H9 (cell line): ENCODE measurements around the gene TMEM208. TPM values are rescaled to one million over a fixed set of nuclear protein-coding genes. Genes with fewer than 3 reads are reported as not detected.
A peak's percentile ranks its signal among the peaks of the same experiment; 100 is the strongest.

Experiments used
- DNase-seq: peaks from one replicate; pipeline ENCODE4 v3.0.0-alpha.2; 2017
- H2AFZ ChIP-seq: one replicate; pipeline ENCODE4 v1.6.1; 2013; ENCODE audit warnings: mild to moderate bottlenecking, low read length, control low read depth, moderate library complexity
- H2AK5ac ChIP-seq: 2 replicates; pipeline ENCODE4 v1.6.1; 2013; ENCODE audit warnings: low read length, control low read depth, mixed read lengths; ENCODE audit not compliant: insufficient read length
- H2BK120ac ChIP-seq: one replicate; pipeline ENCODE4 v1.6.1; 2013; ENCODE audit warnings: low read depth, mild to moderate bottlenecking, low read length, control low read depth, inconsistent platforms; ENCODE audit not compliant: poor library complexity, severe bottlenecking
- H2BK12ac ChIP-seq: 2 replicates; pipeline ENCODE4 v1.6.1; 2013; ENCODE audit warnings: low read length, control low read depth, mixed read lengths, low read depth; ENCODE audit not compliant: insufficient read length
- H2BK15ac ChIP-seq: 2 replicates; pipeline ENCODE4 v1.6.1; 2013; ENCODE audit warnings: low read depth, low read length, control low read depth
- H2BK20ac ChIP-seq: one replicate; pipeline ENCODE4 v1.6.1; 2013; ENCODE audit warnings: low read depth, mild to moderate bottlenecking, low read length, control low read depth, inconsistent platforms; ENCODE audit not compliant: poor library complexity, severe bottlenecking
- H2BK5ac ChIP-seq: 2 replicates; pipeline ENCODE4 v1.6.1; 2013; ENCODE audit warnings: low read length, control low read depth, mixed read lengths; ENCODE audit not compliant: insufficient read length
- H3K14ac ChIP-seq: 2 replicates; pipeline ENCODE4 v1.6.1; 2013; ENCODE audit warnings: low read length, control low read depth; ENCODE audit not compliant: insufficient read depth
- H3K18ac ChIP-seq: 2 replicates; pipeline ENCODE4 v1.6.1; 2013; ENCODE audit warnings: low read depth, mild to moderate bottlenecking, mixed read lengths, low read length, control low read depth; ENCODE audit not compliant: insufficient read length
- H3K23ac ChIP-seq: 2 replicates; pipeline ENCODE4 v1.6.1; 2013; ENCODE audit warnings: low read length, control low read depth, mixed read lengths, low read depth; ENCODE audit not compliant: insufficient read length
- H3K23me2 ChIP-seq: 2 replicates; pipeline ENCODE4 v1.6.1; 2013; ENCODE audit warnings: low read depth, mild to moderate bottlenecking, mixed read lengths, low read length, control low read depth; ENCODE audit not compliant: insufficient read length, poor library complexity, severe bottlenecking
- H3K27ac ChIP-seq: 2 replicates; pipeline ENCODE4 v1.5.1; 2013; ENCODE audit warnings: low read length, control low read depth, mixed read lengths, low read depth; ENCODE audit not compliant: insufficient read length
- H3K27me3 ChIP-seq: 2 replicates; pipeline ENCODE4 v1.6.1; 2013; ENCODE audit warnings: low read length, control low read depth, inconsistent platforms; ENCODE audit not compliant: insufficient read depth
- H3K4ac ChIP-seq: 2 replicates; pipeline ENCODE4 v1.6.1; 2013; ENCODE audit warnings: low read depth, mild to moderate bottlenecking, control low read depth, inconsistent platforms, low read length, moderate library complexity
- H3K4me1 ChIP-seq: 2 replicates; pipeline ENCODE4 v1.6.1; 2013; ENCODE audit warnings: low read length, control low read depth, inconsistent platforms; ENCODE audit not compliant: insufficient read depth
- H3K4me2 ChIP-seq: 2 replicates; pipeline ENCODE4 v1.6.1; 2013; ENCODE audit warnings: low read length, control low read depth, mixed read lengths; ENCODE audit not compliant: insufficient read length, insufficient read depth
- H3K56ac ChIP-seq: 2 replicates; pipeline ENCODE4 v1.6.1; 2013; ENCODE audit warnings: low read depth, mild to moderate bottlenecking, mixed read lengths, low read length, control low read depth; ENCODE audit not compliant: insufficient read length
- H3K79me1 ChIP-seq: 2 replicates; pipeline ENCODE4 v1.6.1; 2013; ENCODE audit warnings: low read depth, mild to moderate bottlenecking, moderate library complexity, low read length, control low read depth, inconsistent platforms; ENCODE audit not compliant: insufficient read depth, poor library complexity, severe bottlenecking
- H3K79me2 ChIP-seq: 2 replicates; pipeline ENCODE4 v1.6.1; 2013; ENCODE audit warnings: low read length, control low read depth, inconsistent platforms; ENCODE audit not compliant: insufficient read depth
- H3K9ac ChIP-seq: 2 replicates; pipeline ENCODE4 v1.6.1; 2013; ENCODE audit warnings: low read length, control low read depth, mixed read lengths; ENCODE audit not compliant: insufficient read length; ENCODE audit errors: extremely low read depth
- H3K9me3 ChIP-seq: one replicate; pipeline ENCODE4 v1.6.1; 2013; ENCODE audit warnings: low read depth, low read length, inconsistent platforms; ENCODE audit not compliant: control insufficient read depth
- H3T11ph ChIP-seq: one replicate; pipeline ENCODE4 v1.6.1; 2013; ENCODE audit warnings: mild to moderate bottlenecking, low read length, control low read depth, inconsistent platforms
- H4K20me1 ChIP-seq: one replicate; pipeline ENCODE4 v1.6.1; 2013; ENCODE audit not compliant: control insufficient read depth, insufficient read length, insufficient read depth
- H4K5ac ChIP-seq: 2 replicates; pipeline ENCODE4 v1.6.1; 2013; ENCODE audit warnings: low read depth, mild to moderate bottlenecking, mixed read lengths, low read length, control low read depth; ENCODE audit not compliant: insufficient read length
- H4K8ac ChIP-seq: replicated peaks from 2 replicates; pipeline ENCODE4 v1.6.1; 2013; ENCODE audit warnings: low read length, control low read depth, mixed read lengths, low read depth; ENCODE audit not compliant: insufficient read length
- H4K91ac ChIP-seq: 2 replicates; pipeline ENCODE4 v1.6.1; 2013; ENCODE audit warnings: low read depth, mild to moderate bottlenecking, moderate library complexity, mixed read lengths, low read length, control low read depth; ENCODE audit not compliant: insufficient read length
- H3K27ac Mint-ChIP-seq, 3 experiments: 2 replicates in 2 of 3; 3 replicates in 1 of 3; pipeline ENCODE4 v1.8.0; 2020 to 2021; ENCODE audit warnings: mixed read lengths in 3 of 3, mild to moderate bottlenecking in 1 of 3, moderate library complexity in 1 of 3
- H3K27me3 Mint-ChIP-seq: 2 replicates; pipeline ENCODE4 v1.8.0; 2021; ENCODE audit warnings: low read depth, mild to moderate bottlenecking, moderate library complexity, mixed read lengths
- H3K36me3 Mint-ChIP-seq, 3 experiments: 2 replicates in 2 of 3; 3 replicates in 1 of 3; pipeline ENCODE4 v1.8.0; 2020 to 2021; ENCODE audit warnings: low read depth in 3 of 3, mixed read lengths in 3 of 3; ENCODE audit not compliant: insufficient read depth in 1 of 3
- H3K4me1 Mint-ChIP-seq, 2 experiments: 2 replicates each; pipeline ENCODE4 v1.8.0; 2020; ENCODE audit warnings: mixed read lengths in 2 of 2
- H3K4me3 Mint-ChIP-seq, 2 experiments: 2 replicates in 1 of 2; 3 replicates in 1 of 2; pipeline ENCODE4 v1.8.0; 2020 to 2021; ENCODE audit warnings: mild to moderate bottlenecking in 2 of 2, mixed read lengths in 2 of 2, moderate library complexity in 1 of 2
- H3K9me3 Mint-ChIP-seq, 2 experiments: 2 replicates in 1 of 2; 3 replicates in 1 of 2; pipeline ENCODE4 v1.8.0; 2020; ENCODE audit warnings: mild to moderate bottlenecking in 2 of 2, mixed read lengths in 2 of 2, moderate library complexity in 1 of 2
- WGBS: extraction: QIAGEN DNeasy Blood & Tissue Kit; methylation state at CpG from one replicate; pipeline ENCODE4 v1.1.7; 2013; ENCODE audit warnings: missing lambda C conversion rate, low lambda C conversion rate, mixed read lengths; ENCODE audit not compliant: insufficient read length; ENCODE audit errors: extremely low coverage; 5-methylcytosine and 5-hydroxymethylcytosine counted together
- total RNA-seq: library from RNA; stranded (reverse); gene quantifications from 2 replicates; pipeline ENCODE4 v1.2.1, GENCODE V29; 2021
- TF ChIP-seq, protein P1 (sequence below): fragments of 200-600 bp; sonication (generic); conservative IDR thresholded peaks from 3 replicates; pipeline ENCODE4 v1.8.0; 2021; ENCODE audit warnings: antibody characterized with exemption, mild to moderate bottlenecking

TMEM208 gene
- total RNA-seq, 1 experiment from 2014 or later = 42.6 TPM

DNA sequence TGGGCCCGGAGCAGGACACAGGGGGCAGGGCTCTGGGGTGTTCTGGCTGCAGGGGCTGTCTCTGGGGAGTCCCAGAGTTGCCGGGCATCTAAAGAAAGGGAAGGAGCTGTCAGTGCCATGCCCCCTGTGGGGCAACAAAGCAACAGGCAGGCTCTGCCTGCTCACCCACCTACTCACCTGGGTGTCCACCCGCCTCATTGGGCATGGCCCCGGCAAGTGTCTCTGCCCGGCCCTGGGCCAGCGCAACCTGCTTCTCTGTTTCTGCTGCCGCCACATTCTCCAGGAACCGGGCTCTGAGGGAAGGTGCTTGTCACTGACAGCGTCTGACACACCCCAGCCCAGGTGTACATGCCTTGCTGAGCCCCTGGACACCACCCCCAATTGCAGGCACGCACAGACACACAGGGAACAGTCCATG is 7.3 kb downstream of the TMEM208 start:
- Histone ChIP-seq H3K56ac (no peak overlapping the region), H2BK12ac (no peak overlapping the region), H3T11ph (no peak overlapping the region), H4K8ac (no peak overlapping the region), H3K4me1 (no peaks in the 10 kb centered on the region), H3K23me2 (no peaks in the 10 kb centered on the region), H2AFZ (no peak overlapping the region), H2BK15ac (no peak overlapping the region), H3K9me3 (no peaks in the 10 kb centered on the region), H2BK120ac (no peak overlapping the region), H4K91ac (no peak overlapping the region), H3K4me2 (no peak overlapping the region), H2BK5ac (no peak overlapping the region), H2BK20ac (no peak overlapping the region), H4K20me1 (no peaks in the 10 kb centered on the region), H3K27me3 (no peaks in the 10 kb centered on the region), H3K4ac (no peak overlapping the region), H2AK5ac (no peak overlapping the region), H3K23ac (no peak overlapping the region), H3K14ac (no peak overlapping the region), H3K79me2 (no peaks in the 10 kb centered on the region), H3K18ac (no peak overlapping the region), H4K5ac (no peak overlapping the region), H3K79me1 (no peaks in the 10 kb centered on the region), H3K9ac (no peak overlapping the region), H3K27ac (no peak overlapping the region)
- no peak overlapping the region for H3K27ac Mint-ChIP-seq
- H3K4me3 Mint-ChIP-seq = no peak overlapping the region
- no peaks in the 10 kb centered on the region for H3K9me3 Mint-ChIP-seq
- no peaks in the 10 kb centered on the region for H3K27me3 Mint-ChIP-seq
- peaks cover 0 to 10% of the 10 kb centered on the region in 2 experiments; a peak in 2 of 4 replicates for H3K4me1 Mint-ChIP-seq
- WGBS = no CpG with 5 or more reads among the region's 10 CpGs
- DNase-seq = peak; percentile 18
- peaks cover 34 to 83% (median 66%) of the 10 kb centered on the region in 3 experiments for H3K36me3 Mint-ChIP-seq
- TF ChIP-seq, protein P1, sequence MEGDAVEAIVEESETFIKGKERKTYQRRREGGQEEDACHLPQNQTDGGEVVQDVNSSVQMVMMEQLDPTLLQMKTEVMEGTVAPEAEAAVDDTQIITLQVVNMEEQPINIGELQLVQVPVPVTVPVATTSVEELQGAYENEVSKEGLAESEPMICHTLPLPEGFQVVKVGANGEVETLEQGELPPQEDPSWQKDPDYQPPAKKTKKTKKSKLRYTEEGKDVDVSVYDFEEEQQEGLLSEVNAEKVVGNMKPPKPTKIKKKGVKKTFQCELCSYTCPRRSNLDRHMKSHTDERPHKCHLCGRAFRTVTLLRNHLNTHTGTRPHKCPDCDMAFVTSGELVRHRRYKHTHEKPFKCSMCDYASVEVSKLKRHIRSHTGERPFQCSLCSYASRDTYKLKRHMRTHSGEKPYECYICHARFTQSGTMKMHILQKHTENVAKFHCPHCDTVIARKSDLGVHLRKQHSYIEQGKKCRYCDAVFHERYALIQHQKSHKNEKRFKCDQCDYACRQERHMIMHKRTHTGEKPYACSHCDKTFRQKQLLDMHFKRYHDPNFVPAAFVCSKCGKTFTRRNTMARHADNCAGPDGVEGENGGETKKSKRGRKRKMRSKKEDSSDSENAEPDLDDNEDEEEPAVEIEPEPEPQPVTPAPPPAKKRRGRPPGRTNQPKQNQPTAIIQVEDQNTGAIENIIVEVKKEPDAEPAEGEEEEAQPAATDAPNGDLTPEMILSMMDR = no peak
